ACC112 (cell line): ENCODE measurements around the gene CDC42BPA.
A peak's percentile ranks its signal among the peaks of the same experiment; 100 is the strongest.

Source experiments
- H2AFZ ChIP-seq: fragments of 200-600 bp; sonication (generic); one replicate; pipeline ENCODE4 v1.6.0; 2017; ENCODE audit warnings: antibody characterized with exemption, low read length; ENCODE audit not compliant: unreplicated experiment
- H3K27ac ChIP-seq: fragments of 200-600 bp; sonication (generic); 2 replicates; pipeline ENCODE4 v1.5.1; 2014; ENCODE audit warnings: low read depth, mild to moderate bottlenecking, antibody characterized with exemption, low read length, moderate library complexity
- H3K27me3 ChIP-seq: fragments of 200-600 bp; sonication (generic); 2 replicates; pipeline ENCODE4 v1.6.1; 2014; ENCODE audit warnings: mild to moderate bottlenecking, antibody characterized with exemption, low read length, moderate library complexity, mixed read lengths; ENCODE audit not compliant: insufficient read depth
- H3K36me3 ChIP-seq: fragments of 200-600 bp; sonication (generic); 2 replicates; pipeline ENCODE4 v1.6.1; 2016; ENCODE audit warnings: mild to moderate bottlenecking, antibody characterized with exemption, low read length, moderate library complexity, mixed read lengths; ENCODE audit not compliant: insufficient read depth
- H3K4me1 ChIP-seq: fragments of 200-600 bp; sonication (generic); one replicate; pipeline ENCODE4 v1.6.1; 2016; ENCODE audit warnings: low read length, mixed read lengths; ENCODE audit not compliant: insufficient read depth, unreplicated experiment, control insufficient read depth
- H3K4me3 ChIP-seq: fragments of 200-600 bp; sonication (generic); 2 replicates; pipeline ENCODE4 v1.5.1; 2014; ENCODE audit warnings: mild to moderate bottlenecking, low read depth, low read length
- H3K79me2 ChIP-seq: fragments of 200-600 bp; sonication (generic); one replicate; pipeline ENCODE4 v1.6.0; 2016; ENCODE audit warnings: low read length; ENCODE audit not compliant: control insufficient read depth, unreplicated experiment, insufficient read depth

CDC42BPA gene

DNA sequence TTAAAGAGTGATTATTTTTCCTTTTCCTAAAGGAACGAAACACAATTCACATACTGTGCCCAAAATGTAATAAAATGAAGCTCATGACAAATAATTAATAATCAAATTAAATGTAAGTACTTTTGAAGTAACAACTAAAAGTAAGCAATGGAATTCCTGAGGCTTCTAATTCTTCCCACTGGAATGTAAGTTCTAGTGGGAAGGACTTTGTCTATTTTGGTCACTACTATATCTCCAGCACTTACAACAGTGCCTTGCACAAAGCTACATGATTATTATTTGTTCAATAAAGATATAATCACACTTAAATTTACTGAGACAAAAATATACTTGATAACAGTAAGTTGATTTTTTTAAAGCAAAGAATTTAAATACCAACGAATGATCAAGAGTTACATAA lies 249.4 kb downstream of the CDC42BPA start:
- no peaks in the 10 kb centered on the region for H3K79me2 ChIP-seq
- H3K27me3 ChIP-seq, result no peaks in the 10 kb centered on the region
- H3K4me1 ChIP-seq, result no peaks in the 10 kb centered on the region
- H3K27ac ChIP-seq, result no peak overlapping the region
- no peak overlapping the region for H3K4me3 ChIP-seq
- H2AFZ ChIP-seq, result no peak overlapping the region
- H3K36me3 ChIP-seq, result peaks cover 10% of the 10 kb centered on the region

DNA sequence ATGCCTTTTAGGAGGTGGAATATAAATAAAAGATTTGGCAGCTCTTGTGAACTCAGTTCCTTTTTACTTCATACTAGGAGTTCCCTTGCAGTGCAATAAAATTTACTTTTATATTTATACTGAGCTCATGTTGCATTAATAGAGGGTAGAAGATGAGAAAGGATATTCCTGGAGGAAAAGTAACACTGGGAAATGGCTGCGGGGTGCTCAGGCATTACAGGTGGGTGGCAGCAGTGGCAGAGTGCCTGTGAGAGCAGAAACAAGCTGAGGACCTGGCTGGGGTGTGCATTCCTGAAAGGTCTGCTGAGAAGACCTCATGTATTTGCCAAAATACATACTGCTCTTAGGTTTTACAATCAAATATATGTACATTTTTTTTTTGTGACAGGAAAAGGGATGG lies 251.3 kb downstream of the CDC42BPA start:
- peaks cover 10% of the 10 kb centered on the region; the same call in 1 of the 2 replicates for H3K36me3 ChIP-seq
- no peaks in the 10 kb centered on the region for H3K4me1 ChIP-seq
- no peaks in the 10 kb centered on the region for H3K27me3 ChIP-seq
- H3K79me2 ChIP-seq, result no peaks in the 10 kb centered on the region
- no peak overlapping the region for H2AFZ ChIP-seq
- no peak overlapping the region for H3K4me3 ChIP-seq
- no peak overlapping the region for H3K27ac ChIP-seq

- peaks cover 10% of the 10 kb centered on the region; the same call in 1 of the 2 replicates for H3K36me3 ChIP-seq
- H2AFZ ChIP-seq, result no peak overlapping the region
- no peaks in the 10 kb centered on the region for H3K4me1 ChIP-seq
- no peaks in the 10 kb centered on the region for H3K79me2 ChIP-seq
- no peaks in the 10 kb centered on the region for H3K27me3 ChIP-seq
- H3K27ac ChIP-seq, result no peak overlapping the region
- no peak overlapping the region for H3K4me3 ChIP-seq
Measured at GRCh38 chr1:227065311-227065710, 253.0 kb downstream of the CDC42BPA start.

GRCh38 chr1:227062306-227062705 lies 256.0 kb downstream of the CDC42BPA start:
- H2AFZ ChIP-seq, result no peak overlapping the region
- H3K4me1 ChIP-seq, result peaks cover 4% of the 10 kb centered on the region
- H3K79me2 ChIP-seq, result no peaks in the 10 kb centered on the region
- H3K4me3 ChIP-seq, result no peak overlapping the region
- H3K27ac ChIP-seq, result no peak overlapping the region
- no peaks in the 10 kb centered on the region for H3K36me3 ChIP-seq
- H3K27me3 ChIP-seq, result no peaks in the 10 kb centered on the region

- H3K79me2 ChIP-seq, result no peaks in the 10 kb centered on the region
- no peaks in the 10 kb centered on the region for H3K36me3 ChIP-seq
- H2AFZ ChIP-seq, result no peak overlapping the region
- H3K4me3 ChIP-seq, result no peak overlapping the region
- H3K27me3 ChIP-seq, result no peaks in the 10 kb centered on the region
- H3K27ac ChIP-seq, result no peak overlapping the region
- peaks cover 4% of the 10 kb centered on the region for H3K4me1 ChIP-seq
Measured at GRCh38 chr1:227059076-227059475, 259.2 kb downstream of the CDC42BPA start.

DNA sequence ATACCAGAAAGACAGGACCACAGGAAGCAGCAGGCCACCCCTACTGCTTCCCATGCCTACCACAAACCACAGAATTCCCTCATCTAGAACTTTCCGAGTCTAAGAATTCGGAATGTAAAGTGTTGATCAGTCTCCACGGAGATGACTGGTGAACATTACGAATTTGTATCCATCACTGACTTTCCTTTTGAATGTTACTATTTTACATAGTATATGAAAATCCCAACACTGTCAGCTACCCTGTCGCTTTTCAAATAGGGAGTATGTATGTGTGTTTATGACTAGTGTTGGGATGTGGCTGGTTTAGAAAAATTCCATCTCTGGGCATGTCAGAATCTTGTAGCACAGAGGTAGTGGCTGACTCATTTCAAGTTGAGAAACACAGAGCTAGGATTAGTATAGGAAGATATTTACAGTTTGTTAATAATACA lies 260.0 kb downstream of the CDC42BPA start:
- H2AFZ ChIP-seq, result no peak overlapping the region
- no peaks in the 10 kb centered on the region for H3K27me3 ChIP-seq
- peaks cover 4% of the 10 kb centered on the region for H3K4me1 ChIP-seq
- no peaks in the 10 kb centered on the region for H3K36me3 ChIP-seq
- H3K27ac ChIP-seq, result 0 out of 2 replicates have a peak overlapping the region, but pooled peaks have one; percentile 4
- no peak overlapping the region for H3K4me3 ChIP-seq
- no peaks in the 10 kb centered on the region for H3K79me2 ChIP-seq

DNA sequence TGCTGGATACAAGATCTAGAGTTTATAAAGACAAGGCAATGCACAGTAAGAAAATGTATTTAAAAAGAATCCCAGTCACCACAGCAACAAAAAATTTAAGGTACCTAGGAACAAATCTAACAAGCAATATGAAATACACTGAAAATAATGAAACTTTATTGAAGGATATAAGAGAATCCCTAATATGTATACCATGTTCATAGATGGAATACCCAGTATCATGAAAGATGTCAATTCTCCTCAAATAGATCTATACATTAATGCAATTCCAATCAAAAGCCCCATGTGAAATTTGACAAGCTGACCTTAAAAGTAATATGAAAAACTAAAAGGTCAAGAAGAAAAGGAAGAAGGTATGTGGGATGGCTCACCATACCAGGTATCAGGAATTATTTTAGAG lies 269.0 kb downstream of the CDC42BPA start:
- Histone ChIP-seq H3K79me2 (no peaks in the 10 kb centered on the region), H3K27ac (no peak overlapping the region), H3K36me3 (peaks cover 29% of the 10 kb centered on the region), H2AFZ (no peak overlapping the region), H3K27me3 (no peaks in the 10 kb centered on the region), H3K4me3 (no peak overlapping the region), H3K4me1 (no peaks in the 10 kb centered on the region)

- Histone ChIP-seq H3K27ac (no peak overlapping the region), H3K27me3 (no peaks in the 10 kb centered on the region), H3K36me3 (peaks cover 34% of the 10 kb centered on the region), H3K4me1 (no peaks in the 10 kb centered on the region), H3K79me2 (no peaks in the 10 kb centered on the region), H2AFZ (no peak overlapping the region), H3K4me3 (no peak overlapping the region)
Measured at GRCh38 chr1:227043755-227044154, 274.5 kb downstream of the CDC42BPA start.

GRCh38 chr1:227042292-227042691 lies 276.0 kb downstream of the CDC42BPA start:
- no peak overlapping the region for H2AFZ ChIP-seq
- no peaks in the 10 kb centered on the region for H3K27me3 ChIP-seq
- no peak overlapping the region for H3K27ac ChIP-seq
- H3K36me3 ChIP-seq, result peaks cover 30% of the 10 kb centered on the region
- H3K79me2 ChIP-seq, result no peaks in the 10 kb centered on the region
- H3K4me1 ChIP-seq, result no peaks in the 10 kb centered on the region
- H3K4me3 ChIP-seq, result no peak overlapping the region

- no peak overlapping the region for H2AFZ ChIP-seq
- peaks cover 25% of the 10 kb centered on the region for H3K36me3 ChIP-seq
- H3K4me1 ChIP-seq, result no peaks in the 10 kb centered on the region
- no peaks in the 10 kb centered on the region for H3K27me3 ChIP-seq
- no peaks in the 10 kb centered on the region for H3K79me2 ChIP-seq
- H3K27ac ChIP-seq, result no peak overlapping the region
- H3K4me3 ChIP-seq, result no peak overlapping the region
Measured at GRCh38 chr1:227038401-227038800, 279.9 kb downstream of the CDC42BPA start.

DNA sequence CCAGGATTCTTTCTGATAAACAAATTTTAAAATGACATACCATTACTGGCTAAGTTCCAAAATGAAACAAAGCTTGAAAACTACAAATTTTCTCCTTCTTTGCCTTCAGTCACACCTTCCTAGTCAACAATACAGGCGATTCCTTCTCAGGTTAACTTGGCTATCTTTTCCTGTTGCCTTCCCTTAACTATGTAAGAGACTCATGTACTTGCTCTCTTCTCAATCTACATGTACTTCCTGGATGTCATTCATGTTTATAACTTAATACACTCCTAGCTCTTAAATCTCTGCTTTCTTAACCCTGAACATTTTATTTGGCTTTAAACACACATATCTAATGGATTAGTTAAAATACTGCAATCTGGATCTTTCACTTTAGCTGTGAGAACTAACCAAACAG lies 281.2 kb downstream of the CDC42BPA start:
- H3K36me3 ChIP-seq, result peaks cover 29% of the 10 kb centered on the region

More for the DNA sequence above, 281.2 kb downstream of the CDC42BPA start:
- no peak overlapping the region for H3K27ac ChIP-seq
- H3K4me1 ChIP-seq, result no peaks in the 10 kb centered on the region
- H3K4me3 ChIP-seq, result no peak overlapping the region
- no peak overlapping the region for H2AFZ ChIP-seq
- H3K79me2 ChIP-seq, result no peaks in the 10 kb centered on the region
- H3K27me3 ChIP-seq, result no peaks in the 10 kb centered on the region
